ENCODE data around the gene NR2E3. TPM values are rescaled to one million over a fixed set of nuclear protein-coding genes. Genes with fewer than 3 reads are reported as not detected.

The NR2E3 gene
- total and polyA plus RNA-seq, 7 donors = 0.14 to 5.4 (median 0.47) TPM; not detected in 4

DNA sequence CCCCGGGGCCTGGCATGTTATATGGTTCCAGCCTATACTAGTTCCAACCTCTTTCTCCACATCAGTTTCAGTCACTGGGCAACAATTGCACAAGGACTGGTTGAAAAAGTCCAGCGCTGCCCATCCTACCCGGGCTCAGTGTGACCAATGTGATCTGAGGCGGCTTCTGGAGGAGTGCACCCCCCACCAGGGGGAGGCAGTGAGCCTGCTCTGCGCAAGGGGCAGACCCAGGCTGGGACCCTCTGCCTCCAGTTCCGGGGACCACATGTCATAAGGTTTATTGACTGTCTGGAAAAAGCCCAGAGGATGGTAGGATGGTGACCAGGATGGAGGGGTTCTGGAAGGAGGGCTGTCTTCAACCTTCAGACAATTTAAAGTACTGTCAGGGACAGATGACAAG, 25.6 kb upstream of the NR2E3 start:
- WGBS, 2 donors = 75 to 77% methylated on average over 6 of the region's 6 CpGs
- Histone ChIP-seq H3K9me3 (no peaks in the 10 kb centered on the region), H3K27me3 (no peaks in the 10 kb centered on the region), H3K4me3 (no peak overlapping the region), H3K4me1 (no peaks in the 10 kb centered on the region), H3K36me3 (no peaks in the 10 kb centered on the region), H3K27ac (no peak overlapping the region)
- intact Hi-C loops (cut with DNase I) = no loop called here
- TF ChIP-seq EP300 (IDR thresholded peaks at IDR 0.05) (no peak), POLR2A (IDR thresholded peaks at IDR 0.05) (no peak), POLR2AphosphoS5 (IDR thresholded peaks at IDR 0.05) (no peak)
- TF ChIP-seq, protein P1, sequence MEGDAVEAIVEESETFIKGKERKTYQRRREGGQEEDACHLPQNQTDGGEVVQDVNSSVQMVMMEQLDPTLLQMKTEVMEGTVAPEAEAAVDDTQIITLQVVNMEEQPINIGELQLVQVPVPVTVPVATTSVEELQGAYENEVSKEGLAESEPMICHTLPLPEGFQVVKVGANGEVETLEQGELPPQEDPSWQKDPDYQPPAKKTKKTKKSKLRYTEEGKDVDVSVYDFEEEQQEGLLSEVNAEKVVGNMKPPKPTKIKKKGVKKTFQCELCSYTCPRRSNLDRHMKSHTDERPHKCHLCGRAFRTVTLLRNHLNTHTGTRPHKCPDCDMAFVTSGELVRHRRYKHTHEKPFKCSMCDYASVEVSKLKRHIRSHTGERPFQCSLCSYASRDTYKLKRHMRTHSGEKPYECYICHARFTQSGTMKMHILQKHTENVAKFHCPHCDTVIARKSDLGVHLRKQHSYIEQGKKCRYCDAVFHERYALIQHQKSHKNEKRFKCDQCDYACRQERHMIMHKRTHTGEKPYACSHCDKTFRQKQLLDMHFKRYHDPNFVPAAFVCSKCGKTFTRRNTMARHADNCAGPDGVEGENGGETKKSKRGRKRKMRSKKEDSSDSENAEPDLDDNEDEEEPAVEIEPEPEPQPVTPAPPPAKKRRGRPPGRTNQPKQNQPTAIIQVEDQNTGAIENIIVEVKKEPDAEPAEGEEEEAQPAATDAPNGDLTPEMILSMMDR (IDR thresholded peaks at IDR 0.05) = no peak
- DNase-seq = no peak

DNA sequence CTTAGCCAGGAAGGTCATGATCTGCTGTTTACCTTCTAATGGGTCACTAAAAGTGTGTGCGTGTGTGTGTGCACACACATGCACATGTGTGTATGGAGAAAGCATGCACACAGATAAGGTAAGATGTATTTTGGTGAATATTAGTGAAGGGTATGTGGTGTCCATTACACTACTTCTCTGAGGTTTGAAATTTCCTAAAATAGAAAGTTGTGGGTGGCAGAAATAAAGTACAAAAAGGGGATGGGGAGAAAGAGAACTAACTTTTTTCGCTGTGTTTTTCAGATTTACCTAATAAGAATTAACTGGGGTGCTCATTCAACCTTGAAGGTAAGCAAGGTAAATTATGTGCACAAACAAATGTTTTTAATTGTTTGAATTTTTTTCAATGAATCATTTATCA, 24.4 kb upstream of the NR2E3 start:
- no peaks in the 10 kb centered on the region for H3K4me1 ChIP-seq
- WGBS, 2 donors = 88 to 93% methylated on average over 2 of the region's 2 CpGs

DNA sequence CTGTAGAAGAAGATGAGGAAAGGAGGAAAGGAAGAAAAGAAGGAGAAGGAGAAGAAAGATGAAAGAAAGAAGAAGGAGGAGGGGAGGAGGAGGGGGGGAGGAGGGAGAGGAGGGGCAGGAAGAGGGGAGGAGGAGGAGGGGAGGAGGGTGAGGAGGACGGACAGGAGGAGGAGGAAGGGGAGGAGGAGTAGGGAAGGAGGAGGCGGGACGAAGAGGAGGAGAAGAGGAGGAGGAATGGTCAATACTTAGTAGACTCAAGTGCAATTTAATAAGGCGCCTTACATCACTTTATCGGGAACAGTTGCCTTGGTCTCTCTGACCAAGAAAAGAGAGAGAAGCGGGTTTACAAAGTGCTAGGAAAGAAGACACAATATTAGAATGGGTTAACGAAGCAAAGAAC, 23.7 kb upstream of the NR2E3 start:
- intact Hi-C loops (cut with DNase I) = no loop called here
- Histone ChIP-seq H3K4me3 (no peak overlapping the region), H3K27ac (no peak overlapping the region), H3K4me1 (no peaks in the 10 kb centered on the region), H3K27me3 (no peaks in the 10 kb centered on the region), H3K36me3 (no peaks in the 10 kb centered on the region), H3K9me3 (no peaks in the 10 kb centered on the region)
- WGBS, 2 donors = 85 to 88% methylated on average over 7 of the region's 7 CpGs
- DNase-seq = no peak
- TF ChIP-seq POLR2A (IDR thresholded peaks at IDR 0.05) (no peak), POLR2AphosphoS5 (IDR thresholded peaks at IDR 0.05) (no peak), EP300 (IDR thresholded peaks at IDR 0.05) (no peak)
- TF ChIP-seq, protein P1 (IDR thresholded peaks at IDR 0.05) = no peak

More for the DNA sequence above, 24.4 kb upstream of the NR2E3 start:
- Histone ChIP-seq H3K27ac (no peak overlapping the region), H3K4me3 (no peak overlapping the region), H3K27me3 (no peaks in the 10 kb centered on the region), H3K9me3 (no peaks in the 10 kb centered on the region), H3K36me3 (no peaks in the 10 kb centered on the region)
- intact Hi-C loops (cut with DNase I) = no loop called here
- TF ChIP-seq EP300 (IDR thresholded peaks at IDR 0.05) (no peak), POLR2A (IDR thresholded peaks at IDR 0.05) (no peak), POLR2AphosphoS5 (IDR thresholded peaks at IDR 0.05) (no peak)
- TF ChIP-seq, protein P1 (IDR thresholded peaks at IDR 0.05) = no peak
- DNase-seq = no peak

DNA sequence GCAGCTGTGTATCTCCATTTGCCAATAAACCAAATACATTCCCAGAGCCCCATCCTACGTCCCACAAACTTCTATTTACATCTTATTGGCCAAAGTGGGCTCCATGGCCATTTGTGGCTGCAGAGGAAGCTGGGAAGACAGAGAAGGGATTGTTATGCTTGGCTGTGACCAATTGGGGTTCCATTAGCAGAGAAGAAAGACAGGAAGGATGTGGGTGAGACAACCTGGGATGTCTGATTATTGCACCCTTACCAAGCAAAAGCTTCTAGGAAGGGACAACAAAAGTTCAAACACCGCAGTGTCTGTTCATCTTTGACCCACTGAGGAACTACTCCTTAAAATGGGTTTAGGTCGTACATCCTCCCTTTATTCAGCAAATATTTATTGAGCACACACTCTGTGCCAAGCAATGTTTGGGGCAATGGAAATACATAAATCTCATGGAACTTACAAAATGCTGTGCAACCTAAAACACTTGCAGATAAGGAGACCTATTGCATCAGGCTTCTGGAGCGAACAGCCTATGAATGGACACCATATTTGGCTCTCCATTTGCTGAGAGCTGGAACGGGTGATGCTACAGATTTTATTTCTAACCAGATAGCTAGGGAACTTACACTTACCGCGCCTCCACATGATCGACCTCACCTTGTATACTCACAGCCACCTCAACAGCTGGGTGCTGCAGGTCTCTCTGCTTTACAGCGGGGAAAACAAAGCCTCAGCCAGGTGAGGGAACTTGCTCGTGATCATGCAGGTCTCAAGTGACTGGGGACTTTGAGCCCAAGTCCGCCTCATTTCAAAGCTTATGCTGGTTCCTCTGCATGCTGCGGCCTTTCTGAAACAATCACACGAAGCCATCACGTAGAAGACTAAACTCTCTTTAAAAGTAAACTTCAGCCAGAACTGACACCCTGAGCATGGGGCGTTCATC, 21.4 kb upstream of the NR2E3 start:
- TF ChIP-seq POLR2AphosphoS5 (IDR thresholded peaks at IDR 0.05) (no peak), POLR2A (IDR thresholded peaks at IDR 0.05) (no peak)
- TF ChIP-seq, protein P1 (IDR thresholded peaks at IDR 0.05) = no peak
- H3K27ac ChIP-seq = no peak overlapping the region
- no peaks in the 10 kb centered on the region for H3K9me3 ChIP-seq
- no peak overlapping the region for H3K4me3 ChIP-seq
- H3K27me3 ChIP-seq = no peaks in the 10 kb centered on the region
- intact Hi-C loops (cut with DNase I) = no loop called here
- no peaks in the 10 kb centered on the region for H3K36me3 ChIP-seq
- 83 to 84% methylated on average over 15 of the region's 15 CpGs for WGBS, 2 donors
- no peaks in the 10 kb centered on the region for H3K4me1 ChIP-seq
- DNase-seq = no peak

Data from sigmoid colon (tissue), 7 donors.